Stomach smooth muscle (tissue), 2 donors: ENCODE data around the gene KLK10.
"Not testable (repeated sequence)": the region's sequence is repeated elsewhere in the genome, so short reads cannot be mapped to it uniquely, and the experiment has no call there.

Experiments
- H3K27ac ChIP-seq: one replicate; pipeline ENCODE4 v1.7.0; 2013; ENCODE audit warnings: mild to moderate bottlenecking, low read length, inconsistent platforms
- H3K27me3 ChIP-seq, 2 donors: one replicate each; pipeline ENCODE4 v1.7.0; 2013; ENCODE audit warnings: low read length in 2 of 2; ENCODE audit not compliant: insufficient read depth in 2 of 2, control insufficient read depth in 1 of 2
- H3K36me3 ChIP-seq, 2 donors: one replicate each; pipeline ENCODE4 v1.7.0; 2013; ENCODE audit warnings: low read length in 2 of 2; ENCODE audit not compliant: control insufficient read depth in 2 of 2, insufficient read depth in 2 of 2
- H3K4me1 ChIP-seq: one replicate; pipeline ENCODE4 v1.7.0; 2013; ENCODE audit warnings: low read length; ENCODE audit not compliant: control insufficient read depth, insufficient read depth
- H3K4me3 ChIP-seq, 2 donors: one replicate each; pipeline ENCODE4 v1.7.0; 2013; ENCODE audit warnings: low read length in 2 of 2
- H3K9ac ChIP-seq, 2 donors: one replicate each; pipeline ENCODE4 v1.7.0; 2013; ENCODE audit warnings: low read length in 2 of 2, mild to moderate bottlenecking in 1 of 2
- H3K9me3 ChIP-seq, 2 donors: one replicate each; pipeline ENCODE4 v1.7.0; 2013; ENCODE audit warnings: low read length in 2 of 2; ENCODE audit not compliant: control insufficient read depth in 2 of 2
- donor health status: healthy.
- donor health status: Pancreatic carcinoma.

Gene KLK10

DNA sequence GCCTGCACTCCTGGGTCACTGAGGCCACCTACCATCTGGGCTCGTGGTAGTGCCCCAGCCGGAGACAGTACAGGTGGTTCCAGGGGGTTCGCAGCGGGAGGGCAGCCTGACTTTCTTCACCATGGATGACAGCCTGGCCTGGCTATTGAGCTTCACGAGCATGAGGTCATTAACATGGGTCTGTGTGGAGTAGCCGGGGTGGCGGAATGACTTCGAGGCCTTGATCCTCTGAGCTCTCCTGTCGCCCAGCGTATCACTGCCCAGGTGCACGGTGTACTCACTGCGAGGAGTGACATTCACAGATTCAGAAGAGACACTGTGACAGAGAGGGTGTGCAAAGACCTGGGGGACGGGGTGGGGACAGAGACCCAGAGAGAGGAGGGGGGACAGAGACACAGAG is 39.3 kb downstream of the KLK10 start:
- no peaks in the 10 kb centered on the region for H3K9me3 ChIP-seq
- H3K4me3 ChIP-seq: no peak overlapping the region
- H3K27me3 ChIP-seq: peaks cover 15 to 26% of the 10 kb centered on the region in 2 donors
- no peaks in the 10 kb centered on the region for H3K4me1 ChIP-seq
- H3K9ac ChIP-seq: no peak overlapping the region
- no peaks in the 10 kb centered on the region for H3K36me3 ChIP-seq
- no peak overlapping the region for H3K27ac ChIP-seq

GRCh38 chr19:50979758-50980157 is 39.8 kb downstream of the KLK10 start:
- no peaks in the 10 kb centered on the region for H3K4me1 ChIP-seq
- H3K27ac ChIP-seq: no peak overlapping the region
- peaks cover 15 to 26% of the 10 kb centered on the region in 2 donors for H3K27me3 ChIP-seq
- no peak overlapping the region for H3K9ac ChIP-seq
- no peaks in the 10 kb centered on the region for H3K9me3 ChIP-seq
- H3K4me3 ChIP-seq: no peak overlapping the region
- no peaks in the 10 kb centered on the region for H3K36me3 ChIP-seq

- Histone ChIP-seq H3K9me3 (no peaks in the 10 kb centered on the region), H3K9ac (no peak overlapping the region), H3K27me3 (peaks cover 15 to 26% of the 10 kb centered on the region in 2 donors), H3K4me3 (no peak overlapping the region), H3K36me3 (no peaks in the 10 kb centered on the region), H3K4me1 (no peaks in the 10 kb centered on the region), H3K27ac (no peak overlapping the region)
Measured at GRCh38 chr19:50978772-50979390, 40.6 kb downstream of the KLK10 start.

DNA sequence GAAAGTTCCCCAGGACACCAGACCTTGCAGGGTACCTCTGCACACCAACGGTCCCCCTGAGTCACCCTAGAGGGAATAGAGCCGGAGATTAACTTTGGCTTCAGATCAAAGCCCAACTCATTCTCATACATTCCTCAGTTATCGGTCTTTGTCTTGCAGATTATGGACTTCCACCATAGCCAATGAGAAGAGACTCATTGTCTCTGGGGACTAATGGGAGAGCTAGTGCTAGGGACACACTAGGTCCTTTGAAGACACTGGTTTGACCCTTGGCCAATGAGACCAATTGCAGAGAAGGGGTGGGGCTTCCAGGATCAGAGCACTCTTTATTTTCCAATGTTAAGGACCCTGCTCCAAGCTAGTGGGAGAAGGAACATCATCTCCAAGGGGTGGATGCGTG is 41.9 kb downstream of the KLK10 start:
- H3K4me1 ChIP-seq: no peaks in the 10 kb centered on the region
- H3K27ac ChIP-seq: no peak overlapping the region
- no peaks in the 10 kb centered on the region for H3K9me3 ChIP-seq
- no peak overlapping the region for H3K4me3 ChIP-seq
- H3K36me3 ChIP-seq: no peaks in the 10 kb centered on the region
- H3K27me3 ChIP-seq: peaks cover 11 to 27% of the 10 kb centered on the region in 2 donors
- H3K9ac ChIP-seq: no peak overlapping the region

GRCh38 chr19:50975766-50976165 is 43.7 kb downstream of the KLK10 start:
- Histone ChIP-seq H3K27ac (no peak overlapping the region), H3K4me1 (no peaks in the 10 kb centered on the region), H3K27me3 (peaks cover 11 to 20% of the 10 kb centered on the region in 2 donors), H3K4me3 (no peak overlapping the region), H3K9me3 (no peaks in the 10 kb centered on the region), H3K36me3 (no peaks in the 10 kb centered on the region), H3K9ac (no peak overlapping the region)

- Histone ChIP-seq H3K9ac (no peak overlapping the region), H3K4me3 (no peak overlapping the region), H3K9me3 (no peaks in the 10 kb centered on the region), H3K36me3 (no peaks in the 10 kb centered on the region), H3K27me3 (peaks cover 10 to 22% of the 10 kb centered on the region in 2 donors), H3K4me1 (no peaks in the 10 kb centered on the region), H3K27ac (no peak overlapping the region)
Measured at GRCh38 chr19:50974702-50975556, 44.6 kb downstream of the KLK10 start.

DNA sequence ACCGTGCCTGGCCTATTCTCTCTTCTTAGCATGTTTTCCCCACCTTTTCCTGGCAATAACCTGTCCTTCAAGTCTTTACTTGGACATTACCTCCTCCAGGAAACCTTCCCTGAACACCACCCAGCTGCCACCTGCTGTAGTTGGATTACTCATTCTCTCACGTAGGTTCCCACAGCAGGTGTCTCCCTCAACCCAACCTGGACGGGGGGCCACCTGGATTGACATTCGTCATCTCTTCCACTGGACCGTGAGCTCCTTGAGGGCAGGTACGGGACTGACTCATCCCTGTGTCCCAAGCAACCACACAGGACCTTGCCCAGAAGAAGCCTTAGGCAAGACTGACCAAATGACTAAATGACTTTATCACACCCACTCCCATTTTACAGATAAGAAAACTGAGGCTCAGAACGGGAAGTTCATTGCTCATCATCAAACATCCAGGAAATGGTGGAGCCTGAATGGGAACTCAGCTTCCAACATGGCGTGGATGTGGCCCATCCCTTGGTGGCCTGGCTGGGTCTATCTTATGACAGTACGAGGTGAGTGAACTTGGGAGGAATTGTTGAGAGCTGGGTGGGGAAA is 46.6 kb downstream of the KLK10 start:
- Histone ChIP-seq H3K9ac (no peak overlapping the region), H3K27ac (no peak overlapping the region), H3K9me3 (no peaks in the 10 kb centered on the region), H3K27me3 (peaks cover 6 to 17% of the 10 kb centered on the region in 2 donors), H3K4me1 (no peaks in the 10 kb centered on the region), H3K36me3 (no peaks in the 10 kb centered on the region), H3K4me3 (no peak overlapping the region)

- not testable (repeated sequence) for H3K27ac ChIP-seq, H3K4me3 ChIP-seq, H3K4me1 ChIP-seq, H3K9me3 ChIP-seq, H3K9ac ChIP-seq, H3K36me3 ChIP-seq
- peaks cover 6 to 13% of the 10 kb centered on the region in 2 donors for H3K27me3 ChIP-seq
Measured at GRCh38 chr19:50969810-50970209, 49.7 kb downstream of the KLK10 start.

DNA sequence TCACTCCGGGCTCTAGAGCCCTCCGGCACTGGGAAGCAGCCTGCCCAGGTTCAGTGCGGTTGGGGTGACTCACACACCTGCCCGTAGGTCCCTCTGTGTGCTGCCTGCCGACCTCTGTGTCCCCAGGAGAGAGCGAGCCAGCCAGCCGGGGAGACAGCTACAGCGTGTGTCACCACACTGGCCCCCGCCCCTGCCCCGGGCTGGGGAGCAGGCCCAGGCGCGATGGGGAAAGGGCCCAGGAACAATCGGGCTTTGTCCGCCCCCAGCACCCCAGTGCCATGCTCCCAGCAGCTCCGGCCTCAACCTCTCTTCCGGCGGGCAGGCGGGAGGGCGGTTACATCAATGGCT is 50.1 kb downstream of the KLK10 start, which contains the start of gene KLK6:
Gene KLK6 (minus strand): TSS at position 179 of the 348 bp plus-strand sequence. CDS start 1,487 bp downstream, outside the sequence.
- H3K9ac ChIP-seq: no peak within 1 kb of the TSS
- H3K27ac ChIP-seq: no peak within 1 kb of the TSS
- no peaks in the 10 kb centered on the region for H3K4me1 ChIP-seq
- H3K36me3 ChIP-seq: no peaks in the 10 kb centered on the region
- no peak within 1 kb of the TSS for H3K4me3 ChIP-seq
- H3K9me3 ChIP-seq: no peaks in the 10 kb centered on the region
- H3K27me3 ChIP-seq: peaks cover 6 to 13% of the 10 kb centered on the region in 2 donors

- no peak overlapping the region for H3K4me3 ChIP-seq
- peaks cover 6 to 14% of the 10 kb centered on the region in 2 donors for H3K27me3 ChIP-seq
- H3K9me3 ChIP-seq: no peaks in the 10 kb centered on the region
- H3K4me1 ChIP-seq: no peaks in the 10 kb centered on the region
- no peak overlapping the region for H3K9ac ChIP-seq
- H3K27ac ChIP-seq: no peak overlapping the region
- H3K36me3 ChIP-seq: no peaks in the 10 kb centered on the region
Measured at GRCh38 chr19:50968716-50969412, 50.6 kb downstream of the KLK10 start.
